Natural killer cell (primary cell): ENCODE measurements around the gene AGK. TPM values are rescaled to one million over a fixed set of nuclear protein-coding genes. Genes with fewer than 3 reads are reported as not detected.

Experiments
- ATAC-seq, 3 donors: fragments of 150-1000 bp in 2 of 3; fragments of 200-7000 bp in 1 of 3; cut with Tn5 transposase; 1 replicate in 1 of 3; 2 replicates in 2 of 3; pipeline ENCODE4 v1.10.0; 2021; ENCODE audit warnings: mild to moderate bottlenecking in 2 of 3, moderate library complexity in 2 of 3
- DNase-seq, 2 donors: peaks; one replicate each; pipeline versions ENCODE4 v3.0.0 to v3.0.0-alpha.2; 2013 to 2021; ENCODE audit warnings: mixed read lengths in 1 of 2
- H3K27ac ChIP-seq: one replicate; pipeline ENCODE4 v1.5.1; 2013; ENCODE audit warnings: mild to moderate bottlenecking, low read length
- H3K27me3 ChIP-seq: one replicate; pipeline ENCODE4 v1.6.1; 2013; ENCODE audit warnings: low read length; ENCODE audit not compliant: control insufficient read depth, insufficient read depth
- H3K36me3 ChIP-seq: one replicate; pipeline ENCODE4 v1.6.1; 2013; ENCODE audit warnings: low read length; ENCODE audit not compliant: control insufficient read depth, insufficient read depth
- H3K4me1 ChIP-seq: one replicate; pipeline ENCODE4 v1.6.1; 2013; ENCODE audit warnings: low read length; ENCODE audit not compliant: control insufficient read depth, insufficient read depth
- H3K4me3 ChIP-seq: one replicate; pipeline ENCODE4 v1.5.1; 2013; ENCODE audit warnings: low read length
- H3K9me3 ChIP-seq: one replicate; pipeline ENCODE4 v1.6.1; 2013; ENCODE audit warnings: low read length; ENCODE audit not compliant: control insufficient read depth, insufficient read depth
- H3K27ac Mint-ChIP-seq, 2 donors: one replicate each; pipeline ENCODE4 v1.8.0; 2022; ENCODE audit warnings: mild to moderate bottlenecking in 2 of 2, mixed read lengths in 2 of 2, moderate library complexity in 1 of 2
- H3K27me3 Mint-ChIP-seq, 2 donors: one replicate each; pipeline ENCODE4 v1.8.0; 2022; ENCODE audit warnings: low read depth in 2 of 2, mixed read lengths in 2 of 2
- H3K36me3 Mint-ChIP-seq: one replicate; pipeline ENCODE4 v1.8.0; 2022; ENCODE audit warnings: mixed read lengths
- H3K4me1 Mint-ChIP-seq, 2 donors: one replicate each; pipeline ENCODE4 v1.8.0; 2022; ENCODE audit warnings: mixed read lengths in 2 of 2
- H3K4me3 Mint-ChIP-seq: one replicate; pipeline ENCODE4 v1.8.0; 2022; ENCODE audit warnings: mild to moderate bottlenecking, moderate library complexity, mixed read lengths
- H3K9me3 Mint-ChIP-seq, 2 donors: one replicate each; pipeline ENCODE4 v1.8.0; 2022; ENCODE audit warnings: mixed read lengths in 2 of 2
- WGBS: methylation state at CpG from one replicate; pipeline ENCODE4 v1.1.7; 2013; ENCODE audit warnings: missing lambda C conversion rate; ENCODE audit not compliant: insufficient coverage; 5-methylcytosine and 5-hydroxymethylcytosine counted together
- intact Hi-C: fragments of 100-400 bp; cut with micrococcal nuclease; formaldehyde crosslinking; loops from one replicate; pipeline ENCODE4 v1.14.2; 2022
- total RNA-seq, 4 donors: library from RNA; stranded (reverse); fragments of 120-200 nt in 1 of 4; gene quantifications; one replicate each; pipeline versions ENCODE4 v1.2.3 to v1.2.4, GENCODE V29; 2013 to 2022
- TF ChIP-seq, protein P1 (sequence below): fragments of 200-600 bp; IDR thresholded peaks from one replicate; pipeline ENCODE4 v1.8.0; 2022; ENCODE audit warnings: antibody characterized with exemption

AGK gene
- total RNA-seq, 3 donors from 2014 or later (not counting 1 experiment from before 2014, with no cell fraction given) = 70.0 to 106 (median 99.0) TPM

GRCh38 chr7:141701489-141702046 is 150.4 kb downstream of the AGK start:
- intact Hi-C loops = loop anchor here (1.0 to 2.0 kb wide), 2 partner anchors 37 to 145 kb away; partner anchors contain the start of gene SSBP1
- peak overlapping the region; percentile 58 for H3K27ac ChIP-seq
- no peaks in the 10 kb centered on the region for H3K9me3 Mint-ChIP-seq
- no peaks in the 10 kb centered on the region for H3K36me3 ChIP-seq
- peak; percentile 85 to 91 (median 86) for ATAC-seq
- peak; percentile 79 to 90 for DNase-seq
- TF ChIP-seq, protein P1, sequence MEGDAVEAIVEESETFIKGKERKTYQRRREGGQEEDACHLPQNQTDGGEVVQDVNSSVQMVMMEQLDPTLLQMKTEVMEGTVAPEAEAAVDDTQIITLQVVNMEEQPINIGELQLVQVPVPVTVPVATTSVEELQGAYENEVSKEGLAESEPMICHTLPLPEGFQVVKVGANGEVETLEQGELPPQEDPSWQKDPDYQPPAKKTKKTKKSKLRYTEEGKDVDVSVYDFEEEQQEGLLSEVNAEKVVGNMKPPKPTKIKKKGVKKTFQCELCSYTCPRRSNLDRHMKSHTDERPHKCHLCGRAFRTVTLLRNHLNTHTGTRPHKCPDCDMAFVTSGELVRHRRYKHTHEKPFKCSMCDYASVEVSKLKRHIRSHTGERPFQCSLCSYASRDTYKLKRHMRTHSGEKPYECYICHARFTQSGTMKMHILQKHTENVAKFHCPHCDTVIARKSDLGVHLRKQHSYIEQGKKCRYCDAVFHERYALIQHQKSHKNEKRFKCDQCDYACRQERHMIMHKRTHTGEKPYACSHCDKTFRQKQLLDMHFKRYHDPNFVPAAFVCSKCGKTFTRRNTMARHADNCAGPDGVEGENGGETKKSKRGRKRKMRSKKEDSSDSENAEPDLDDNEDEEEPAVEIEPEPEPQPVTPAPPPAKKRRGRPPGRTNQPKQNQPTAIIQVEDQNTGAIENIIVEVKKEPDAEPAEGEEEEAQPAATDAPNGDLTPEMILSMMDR = no peak
- H3K27me3 ChIP-seq = no peaks in the 10 kb centered on the region
- peak overlapping the region; percentile 90 for H3K4me3 Mint-ChIP-seq
- H3K27me3 Mint-ChIP-seq = peaks cover 0 to 5% of the 10 kb centered on the region in 2 donors
- H3K4me1 ChIP-seq = peaks cover 27% of the 10 kb centered on the region
- WGBS = under 1% methylated on average over 59 of the region's 59 CpGs
- no peaks in the 10 kb centered on the region for H3K9me3 ChIP-seq
- H3K36me3 Mint-ChIP-seq = no peaks in the 10 kb centered on the region
- peaks cover 35 to 41% of the 10 kb centered on the region in 2 donors for H3K4me1 Mint-ChIP-seq
- H3K27ac Mint-ChIP-seq = peak overlapping the region; percentile 80 to 89
- H3K4me3 ChIP-seq = peak overlapping the region; percentile 50

DNA sequence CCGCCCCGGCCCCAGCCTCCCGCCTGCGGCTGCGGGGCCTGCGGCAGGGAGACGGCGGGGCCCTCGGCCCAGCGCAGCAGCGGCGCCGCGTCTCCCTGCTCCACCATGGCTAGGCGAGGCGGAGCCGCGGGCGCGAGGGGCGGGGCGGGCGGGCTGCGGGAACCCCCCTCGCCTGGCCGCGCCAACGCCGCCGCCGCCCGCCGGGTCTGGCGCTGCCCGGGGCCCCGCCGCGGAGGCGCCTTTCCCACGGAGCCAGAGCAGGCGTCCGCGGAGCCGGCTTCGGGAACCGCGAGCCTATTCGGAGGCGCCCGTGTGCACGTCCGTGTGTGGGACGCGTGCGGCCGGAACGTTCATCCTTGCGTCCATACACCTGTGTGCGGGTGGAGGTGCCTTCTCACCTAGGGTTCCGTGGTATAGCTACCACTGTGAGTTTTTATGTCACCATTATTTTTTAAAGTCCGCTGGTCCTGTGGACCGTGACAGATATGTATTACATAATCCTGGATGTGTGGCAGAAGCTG is 150.9 kb downstream of the AGK start, which contains the start of gene DENND11:
Gene DENND11 (minus strand): TSS at position 120 of the 521 bp plus-strand sequence. CDS start 13 bp downstream, at position 107.
- DNase-seq = peak; percentile 67 to 82
- H3K36me3 Mint-ChIP-seq = no peaks in the 10 kb centered on the region
- peak; percentile 68 to 80 (median 76) for ATAC-seq
- no peaks in the 10 kb centered on the region for H3K36me3 ChIP-seq
- TF ChIP-seq, protein P1 = no peak
- H3K27ac Mint-ChIP-seq = peak within 1 kb of the TSS; percentile 89 to 91
- peaks cover 0 to 5% of the 10 kb centered on the region in 2 donors for H3K27me3 Mint-ChIP-seq
- H3K27ac ChIP-seq = peak within 1 kb of the TSS; percentile 78
- peak within 1 kb of the TSS; percentile 50 for H3K4me3 ChIP-seq
- under 1% methylated on average over 62 of the region's 62 CpGs for WGBS
- no peaks in the 10 kb centered on the region for H3K27me3 ChIP-seq
- no peaks in the 10 kb centered on the region for H3K9me3 Mint-ChIP-seq
- no peaks in the 10 kb centered on the region for H3K9me3 ChIP-seq
- H3K4me1 Mint-ChIP-seq = peaks cover 33 to 39% of the 10 kb centered on the region in 2 donors
- peaks cover 27% of the 10 kb centered on the region for H3K4me1 ChIP-seq
- intact Hi-C loops = no loop called here
- peak within 1 kb of the TSS; percentile 90 for H3K4me3 Mint-ChIP-seq

DNA sequence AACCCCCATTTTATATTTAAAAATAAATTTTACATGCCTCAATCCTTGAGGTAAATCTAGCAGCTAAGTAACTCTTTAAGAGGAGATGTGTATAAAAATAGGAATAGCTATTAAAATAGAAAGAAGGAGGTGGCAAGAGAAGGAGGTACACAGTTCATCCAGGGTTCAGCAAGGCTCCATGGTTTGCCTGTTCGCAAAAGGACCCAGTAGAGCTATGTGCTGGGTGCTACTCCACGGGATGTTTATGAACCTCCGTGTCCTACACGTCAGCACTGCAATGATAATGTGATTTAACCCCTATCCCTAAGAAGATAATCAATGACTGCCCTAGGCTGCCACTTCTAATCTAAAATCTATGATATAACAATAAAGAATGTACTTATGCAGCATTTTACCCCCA is 151.7 kb downstream of the AGK start:
- TF ChIP-seq, protein P1 = no peak
- Histone ChIP-seq H3K4me3 (no peak overlapping the region), H3K36me3 (no peaks in the 10 kb centered on the region), H3K27ac (no peak overlapping the region), H3K27me3 (no peaks in the 10 kb centered on the region), H3K9me3 (no peaks in the 10 kb centered on the region), H3K4me1 (peaks cover 26% of the 10 kb centered on the region)
- 100% methylated on average over 3 of the region's 4 CpGs for WGBS
- intact Hi-C loops = no loop called here
- peaks cover 29 to 39% of the 10 kb centered on the region in 2 donors for H3K4me1 Mint-ChIP-seq
- H3K9me3 Mint-ChIP-seq = no peaks in the 10 kb centered on the region
- H3K36me3 Mint-ChIP-seq = no peaks in the 10 kb centered on the region
- H3K27me3 Mint-ChIP-seq = peaks cover 0 to 5% of the 10 kb centered on the region in 2 donors
- H3K4me3 Mint-ChIP-seq = peak overlapping the region; percentile 85
- ATAC-seq (no peak), DNase-seq (no peak)
- peak overlapping the region; percentile 83 to 91 for H3K27ac Mint-ChIP-seq
